H1 (cell line): ENCODE data around the gene MIGA1. TPM values are rescaled to one million over a fixed set of nuclear protein-coding genes. Genes with fewer than 3 reads are reported as not detected.
"Not testable (repeated sequence)": the region's sequence is repeated elsewhere in the genome, so short reads cannot be mapped to it uniquely, and the experiment has no call there.

Source experiments
- CTCF ChIA-PET: fragments of 300-600 bp; sonication (Branson Sonifier 250); formaldehyde crosslinking; loops from one replicate; lab custom pipeline; 2021; ENCODE audit not compliant: partially characterized antibody; lab: Charles Lee
- POLR2A ChIA-PET: fragments of 300-600 bp; sonication (Branson Sonifier 250); formaldehyde crosslinking; loops from one replicate; lab custom pipeline; 2021; ENCODE audit warnings: inconsistent platforms; ENCODE audit not compliant: partially characterized antibody; lab: Charles Lee
- DNase-seq, 2 experiments: peaks; one replicate each; pipeline versions ENCODE4 v3.0.0 to v3.0.0-alpha.2; 2010 to 2022; ENCODE audit warnings: low spot score in 2 of 2, low read depth in 1 of 2, mixed read lengths in 1 of 2
- FAIRE-seq: peaks from 2 replicates; lab custom pipeline; 2011; peaks lifted over from hg19 to GRCh38; lab: Jason Lieb, UNC
- H2AFZ ChIP-seq: 2 replicates; pipeline ENCODE4 v1.8.1; 2012; ENCODE audit warnings: low read length, inconsistent platforms
- H2AK5ac ChIP-seq: 2 replicates; pipeline ENCODE4 v1.6.1; 2013; ENCODE audit warnings: low read depth, low read length
- H2BK120ac ChIP-seq: replicated peaks from 2 replicates; pipeline ENCODE3; 2013; ENCODE audit warnings: low read depth, low read length, inconsistent platforms
- H2BK12ac ChIP-seq: 2 replicates; pipeline ENCODE4 v1.6.1; 2013; ENCODE audit warnings: low read depth, low read length
- H2BK15ac ChIP-seq: 2 replicates; pipeline ENCODE4 v1.6.1; 2013; ENCODE audit warnings: low read length
- H2BK20ac ChIP-seq: 2 replicates; pipeline ENCODE4 v1.6.1; 2013; ENCODE audit warnings: low read length
- H2BK5ac ChIP-seq: 2 replicates; pipeline ENCODE4 v1.6.1; 2013; ENCODE audit warnings: low read depth, low read length
- H3K14ac ChIP-seq: 2 replicates; pipeline ENCODE4 v1.6.1; 2013; ENCODE audit warnings: inconsistent platforms; ENCODE audit not compliant: insufficient read length
- H3K18ac ChIP-seq: 2 replicates; pipeline ENCODE4 v1.6.1; 2013; ENCODE audit warnings: low read length; ENCODE audit errors: extremely low read depth
- H3K23ac ChIP-seq: 2 replicates; pipeline ENCODE4 v1.6.1; 2013; ENCODE audit warnings: inconsistent platforms; ENCODE audit not compliant: insufficient read length
- H3K23me2 ChIP-seq: 2 replicates; pipeline ENCODE4 v1.6.1; 2013; ENCODE audit warnings: low read depth, low read length
- H3K27ac ChIP-seq: 2 replicates; pipeline ENCODE4 v1.6.1; 2011; ENCODE audit warnings: low read depth, low read length, inconsistent platforms
- H3K27me3 ChIP-seq, 4 experiments: replicated peaks in 1 of 4; 1 replicate in 1 of 4; 2 replicates in 3 of 4; pipeline versions ENCODE4 v1.6.1 to v1.8.1; 2011 to 2013; ENCODE audit warnings: low read length in 3 of 4, mild to moderate bottlenecking in 3 of 4, inconsistent platforms in 2 of 4, mixed read lengths in 2 of 4, moderate library complexity in 1 of 4; ENCODE audit not compliant: control insufficient read depth in 3 of 4, insufficient read depth in 3 of 4; ENCODE audit errors: extremely low read depth in 1 of 4
- H3K36me3 ChIP-seq, 4 experiments: 2 replicates each; pipeline versions ENCODE4 v1.6.1 to v1.8.1; 2011 to 2013; ENCODE audit warnings: mild to moderate bottlenecking in 4 of 4, low read length in 3 of 4, moderate library complexity in 2 of 4, control low read depth in 1 of 4, inconsistent platforms in 1 of 4; ENCODE audit not compliant: insufficient read depth in 4 of 4, control insufficient read depth in 2 of 4
- H3K4ac ChIP-seq: replicated peaks from 2 replicates; pipeline ENCODE3; 2013; ENCODE audit warnings: low read length, low read depth, mixed read lengths, inconsistent platforms; ENCODE audit not compliant: insufficient read length
- H3K4me1 ChIP-seq, 4 experiments: replicated peaks in 1 of 4; 1 replicate in 1 of 4; 2 replicates in 3 of 4; pipeline versions ENCODE4 v1.6.1 to v1.8.1; 2011 to 2013; ENCODE audit warnings: low read length in 3 of 4, inconsistent platforms in 2 of 4, mixed read lengths in 1 of 4; ENCODE audit not compliant: insufficient read depth in 4 of 4, control insufficient read depth in 3 of 4
- H3K4me2 ChIP-seq, 2 experiments: 2 replicates each; pipeline versions ENCODE4 v1.6.1 to v1.8.1; 2011 to 2013; ENCODE audit warnings: low read depth in 2 of 2, low read length in 2 of 2, control low read depth in 1 of 2, inconsistent platforms in 1 of 2, mild to moderate bottlenecking in 1 of 2; ENCODE audit not compliant: insufficient read depth in 1 of 2
- H3K4me3 ChIP-seq, 4 experiments: fragments of 200-600, 300-600 bp in 1 of 4; sonication (generic), shearing (Covaris generic), sonication (Bioruptor Twin) in 1 of 4; 2 replicates each; pipeline versions ENCODE4 v1.5.1 to v1.8.1; 2011 to 2016; ENCODE audit warnings: low read length in 4 of 4, low read depth in 3 of 4, control low read depth in 2 of 4, inconsistent platforms in 2 of 4, mild to moderate bottlenecking in 2 of 4, mixed read lengths in 1 of 4, moderate library complexity in 1 of 4; ENCODE audit not compliant: insufficient read depth in 2 of 4; ENCODE audit errors: extremely low read depth in 1 of 4
- H3K56ac ChIP-seq: replicated peaks from 2 replicates; pipeline ENCODE3; 2013; ENCODE audit warnings: low read depth, mild to moderate bottlenecking, mixed read lengths, low read length, inconsistent platforms; ENCODE audit not compliant: insufficient read length
- H3K79me1 ChIP-seq: 2 replicates; pipeline ENCODE4 v1.6.1; 2013; ENCODE audit warnings: low read depth, low read length, control low read depth
- H3K79me2 ChIP-seq, 2 experiments: 2 replicates each; pipeline versions ENCODE4 v1.6.1 to v1.8.1; 2012 to 2013; ENCODE audit warnings: low read length in 2 of 2, mild to moderate bottlenecking in 2 of 2, inconsistent platforms in 1 of 2; ENCODE audit not compliant: insufficient read depth in 2 of 2, control insufficient read depth in 1 of 2
- H3K9ac ChIP-seq, 4 experiments: replicated peaks in 1 of 4; 1 replicate in 1 of 4; 2 replicates in 3 of 4; pipeline versions ENCODE4 v1.6.1 to v1.8.1; 2011 to 2013; ENCODE audit warnings: low read depth in 3 of 4, low read length in 3 of 4, control low read depth in 2 of 4, mild to moderate bottlenecking in 2 of 4, moderate library complexity in 2 of 4, inconsistent platforms in 1 of 4; ENCODE audit errors: extremely low read depth in 1 of 4
- H3K9me3 ChIP-seq, 2 experiments: 2 replicates each; pipeline versions ENCODE4 v1.6.1 to v1.8.1; 2012 to 2013; ENCODE audit warnings: mild to moderate bottlenecking in 2 of 2, moderate library complexity in 2 of 2, control low read depth in 1 of 2, inconsistent platforms in 1 of 2, low read depth in 1 of 2, low read length in 1 of 2, mixed read lengths in 1 of 2; ENCODE audit not compliant: insufficient read depth in 2 of 2
- H4K20me1 ChIP-seq, 2 experiments: replicated peaks in 1 of 2; 2 replicates each; pipeline versions ENCODE3 to v1.8.1; 2011 to 2013; ENCODE audit warnings: inconsistent platforms in 2 of 2, low read length in 2 of 2, mild to moderate bottlenecking in 1 of 2; ENCODE audit not compliant: insufficient read depth in 2 of 2, control insufficient read depth in 1 of 2
- H4K5ac ChIP-seq: 2 replicates; pipeline ENCODE4 v1.6.1; 2013; ENCODE audit warnings: low read length, low read depth, mixed read lengths, inconsistent platforms; ENCODE audit not compliant: insufficient read length
- H4K8ac ChIP-seq: 2 replicates; pipeline ENCODE4 v1.8.0; 2013; ENCODE audit warnings: mild to moderate bottlenecking, moderate library complexity, low read length, inconsistent platforms; ENCODE audit not compliant: insufficient read depth; ENCODE audit errors: extremely low read depth
- H4K91ac ChIP-seq: replicated peaks from 2 replicates; pipeline ENCODE3; 2013; ENCODE audit warnings: low read length, mixed read lengths, inconsistent platforms; ENCODE audit not compliant: insufficient read length
- EZH2 ChIP-seq: fragments of 200-600 bp; sonication (generic); IDR thresholded peaks from 2 replicates; pipeline ENCODE4 v1.7.1; 2012; ENCODE audit warnings: low read depth, mild to moderate bottlenecking, moderate library complexity, low read length, inconsistent platforms; ENCODE audit not compliant: severe bottlenecking
- TCF12 ChIP-seq: IDR thresholded peaks from 2 replicates; pipeline ENCODE4 v1.6.1; 2011; ENCODE audit warnings: low read depth, mild to moderate bottlenecking, low read length
- WGBS, 2 experiments: shearing (Covaris generic) in 1 of 2; methylation state at CpG; one replicate each; pipeline versions ENCODE4 v1.1.6 to v1.1.7; 2013 to 2015; ENCODE audit warnings: low lambda C conversion rate in 2 of 2, mixed read lengths in 2 of 2, inconsistent platforms in 1 of 2, low coverage in 1 of 2, missing lambda C conversion rate in 1 of 2; ENCODE audit not compliant: insufficient replicate concordance in 2 of 2, insufficient coverage in 1 of 2, insufficient read length in 1 of 2; ENCODE audit errors: extremely low coverage in 1 of 2, missing lambda C conversion rate in 1 of 2; 5-methylcytosine and 5-hydroxymethylcytosine counted together
- polyA plus RNA-seq, 7 experiments: library from polyadenylated mRNA; depleted of rRNA in 3 of 7; stranded (reverse) in 5 of 7; unstranded in 2 of 7; fragments of >200 nt in 5 of 7; fragments of 200-250 nt in 2 of 7; gene quantifications; 1 replicate in 5 of 7; 2 replicates in 1 of 7; 4 replicates in 1 of 7; pipeline versions ENCODE4 v1.2.1 to v1.2.3, GENCODE V29; 2011 to 2013; ENCODE audit warnings: missing spikeins in 2 of 7, mixed read lengths in 2 of 7
- total RNA-seq: library from RNA; stranded (reverse); fragmentation: NEBNext Ultra II Directional; extraction: Animal tissue kit (Norgen Biotek cat#: 25700); gene quantifications from 2 replicates; pipeline ENCODE4 v1.2.1, GENCODE V29; 2021

MIGA1 gene
- total and polyA plus RNA-seq, 2 of the 8 experiments (the other 6 are each of a cell fraction or from before 2014, with no cell fraction given): 0.95 to 7.0 TPM

- TF ChIP-seq EZH2 (no peak), TCF12 (no peak)
These were observed 45.8 kb downstream of the MIGA1 start (continued) for GRCh38 chr1:77825131-77825709.

DNA sequence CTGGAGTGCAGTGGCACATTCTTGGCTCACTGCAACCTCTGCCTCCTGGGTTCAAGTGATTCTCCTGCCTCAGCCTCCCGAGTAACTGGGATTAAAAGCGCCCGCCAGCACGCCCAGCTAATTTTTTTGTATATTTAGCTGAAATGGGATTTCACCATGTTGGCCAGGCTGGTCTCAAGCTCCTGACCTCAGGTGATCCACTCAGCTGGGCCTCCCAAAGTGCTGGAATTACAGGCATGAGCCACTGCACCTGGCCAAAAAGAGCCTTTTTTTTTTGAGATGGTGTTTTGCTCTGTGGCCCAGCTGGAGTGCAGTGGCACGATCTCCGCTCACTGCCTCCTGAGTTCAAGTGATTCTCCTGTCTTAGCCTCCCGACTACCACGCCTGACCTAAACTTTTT, 47.4 kb downstream of the MIGA1 start:
- not testable (repeated sequence) for H3K79me2 ChIP-seq, FAIRE-seq, H2BK120ac ChIP-seq, H2AK5ac ChIP-seq, H3K9me3 ChIP-seq, H3K23me2 ChIP-seq, H2BK15ac ChIP-seq, H3K27ac ChIP-seq, H2AFZ ChIP-seq, DNase-seq, H4K5ac ChIP-seq, H3K4me2 ChIP-seq, H3K23ac ChIP-seq, H4K8ac ChIP-seq, H3K18ac ChIP-seq, H3K4me3 ChIP-seq, H3K14ac ChIP-seq, H3K27me3 ChIP-seq, H2BK5ac ChIP-seq, H3K36me3 ChIP-seq, H3K4me1 ChIP-seq, H3K9ac ChIP-seq, H2BK20ac ChIP-seq, H3K4ac ChIP-seq, H3K56ac ChIP-seq, H3K79me1 ChIP-seq, H2BK12ac ChIP-seq, H4K91ac ChIP-seq, H4K20me1 ChIP-seq
- POLR2A ChIA-PET: interaction anchor here (0.6 to 1.3 kb wide), 3 partner anchors 62 to 139 kb away, joined by 3 to 6 read pairs (median 4); partner anchors contain the start of gene NEXN
- 96% methylated on average over 8 of the region's 8 CpGs; no CpG with 5 or more reads in 1 of the 2 experiments for WGBS, 2 experiments
- CTCF ChIA-PET: interaction anchor here (1.2 to 2.8 kb wide), 4 partner anchors 14 to 77 kb away, joined by 3 to 14 read pairs (median 7); no protein-coding TSS in a partner anchor
